Fibroblast of skin of right quadriceps (primary cell): Measurements from ENCODE around the gene ITGAL.
"Not testable (repeated sequence)": the region's sequence is repeated elsewhere in the genome, so short reads cannot be mapped to it uniquely, and the experiment has no call there.

ENCODE experiments used
- DNase-seq: peaks from one replicate; pipeline ENCODE4 v3.0.0-alpha.2; 2013

ITGAL gene

DNA sequence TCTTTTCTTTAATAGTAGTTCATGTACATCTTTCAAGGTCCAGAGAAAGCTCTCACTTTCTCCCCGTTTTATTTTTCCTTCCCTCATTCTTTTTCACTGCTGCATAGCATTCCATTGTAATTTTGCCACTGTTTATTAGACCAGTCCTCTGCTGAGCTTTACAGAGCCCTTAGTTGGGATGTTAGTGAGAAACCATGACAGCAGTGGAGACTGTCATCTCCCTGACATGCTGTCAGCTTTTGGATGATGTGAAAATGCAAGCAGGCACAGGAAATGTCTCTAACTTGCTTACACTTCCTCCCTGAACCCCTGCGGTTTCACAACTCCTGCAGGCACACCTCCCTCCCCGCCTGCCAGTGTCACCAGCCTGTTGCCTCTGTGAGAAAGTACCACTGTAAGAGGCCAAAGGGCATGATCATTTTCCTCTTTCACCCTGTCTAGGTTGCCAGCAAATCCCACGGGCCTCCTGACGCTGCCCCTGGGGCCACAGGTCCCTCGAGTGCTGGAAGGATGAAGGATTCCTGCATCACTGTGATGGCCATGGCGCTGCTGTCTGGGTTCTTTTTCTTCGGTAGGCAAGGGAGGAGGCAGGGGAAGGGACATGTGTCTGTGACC is at the start of gene ITGAL:
Gene ITGAL, plus strand, starts transcription at position 415 of the 615 bp plus-strand sequence. Its CDS starts 96 bp downstream, at position 511.
- DNase-seq = no peak

DNA sequence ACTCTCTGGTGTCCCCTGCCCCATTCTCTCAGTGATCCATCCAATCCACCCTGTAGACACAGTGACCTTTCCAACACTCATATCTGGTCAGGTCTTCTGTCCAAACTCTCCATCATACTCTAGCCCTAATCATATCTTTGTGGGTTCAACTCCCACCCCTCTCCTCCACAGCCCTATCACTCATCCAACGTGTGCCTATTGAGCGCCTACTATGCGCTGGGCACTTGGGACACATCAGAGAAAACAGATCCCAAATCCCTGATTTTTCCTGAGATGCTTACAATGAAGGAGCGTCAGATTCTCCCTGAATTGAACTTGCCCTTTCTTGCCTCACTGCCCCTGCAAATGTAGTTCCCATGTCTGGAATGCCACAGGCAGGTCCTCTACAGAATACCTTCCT is 44.5 kb upstream of the ITGAL start:
- DNase-seq = no peak

DNA sequence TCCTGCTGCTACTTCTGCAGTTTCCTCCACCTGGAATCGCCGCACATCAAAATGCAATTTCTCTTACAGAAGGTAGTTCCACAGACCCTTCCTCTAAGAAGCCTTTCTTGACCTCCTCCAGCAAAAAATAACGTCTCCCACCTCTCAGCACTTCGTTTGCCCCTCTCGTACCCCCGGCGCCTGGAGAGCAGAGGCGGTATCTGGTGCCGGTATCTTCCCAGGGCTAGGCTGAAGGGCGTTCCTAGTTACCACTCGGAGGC is 43.2 kb upstream of the ITGAL start:
- DNase-seq = no peak

DNA sequence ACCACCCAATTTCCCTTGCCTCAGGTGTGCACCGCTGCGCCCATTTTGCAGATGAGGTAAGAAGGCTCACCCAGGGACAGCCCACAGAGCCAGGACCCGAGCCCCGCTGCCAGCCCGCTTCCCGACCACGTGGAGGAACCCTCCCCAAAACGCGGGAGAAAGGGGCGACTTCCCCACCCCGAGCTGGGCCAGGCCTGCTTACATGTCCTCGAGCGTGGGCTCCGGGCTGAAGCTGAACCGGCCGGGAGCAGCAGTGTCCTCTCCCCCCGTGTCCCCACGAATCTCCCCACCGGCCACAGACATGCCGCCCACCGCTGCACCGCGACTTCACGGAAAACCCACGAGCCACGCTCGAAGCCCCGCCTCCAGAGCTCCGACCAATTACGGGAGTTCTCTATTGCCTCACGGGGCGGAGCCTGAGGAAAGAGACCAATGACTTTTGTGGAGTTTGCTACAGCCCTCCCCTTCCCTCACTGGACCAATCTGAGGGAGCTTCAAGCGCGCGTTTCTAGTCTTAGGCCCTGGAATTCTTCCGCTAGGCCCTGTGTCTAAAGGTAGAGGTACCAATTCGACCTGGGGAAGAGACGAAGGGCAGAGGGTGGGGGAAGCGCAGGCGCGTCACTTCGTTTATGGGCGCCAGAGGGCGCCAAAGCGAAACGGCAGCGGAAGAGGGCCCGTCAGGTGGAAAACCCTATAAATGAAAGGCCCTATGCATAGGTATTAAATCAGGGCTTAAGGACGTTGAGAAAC is 42.7 kb upstream of the ITGAL start, which contains the start of gene DCTPP1:
Gene DCTPP1, minus strand, starts transcription at position 353 of the 750 bp plus-strand sequence. Its CDS starts 50 bp downstream, at position 303.
- peak; percentile 99 for DNase-seq

DNA sequence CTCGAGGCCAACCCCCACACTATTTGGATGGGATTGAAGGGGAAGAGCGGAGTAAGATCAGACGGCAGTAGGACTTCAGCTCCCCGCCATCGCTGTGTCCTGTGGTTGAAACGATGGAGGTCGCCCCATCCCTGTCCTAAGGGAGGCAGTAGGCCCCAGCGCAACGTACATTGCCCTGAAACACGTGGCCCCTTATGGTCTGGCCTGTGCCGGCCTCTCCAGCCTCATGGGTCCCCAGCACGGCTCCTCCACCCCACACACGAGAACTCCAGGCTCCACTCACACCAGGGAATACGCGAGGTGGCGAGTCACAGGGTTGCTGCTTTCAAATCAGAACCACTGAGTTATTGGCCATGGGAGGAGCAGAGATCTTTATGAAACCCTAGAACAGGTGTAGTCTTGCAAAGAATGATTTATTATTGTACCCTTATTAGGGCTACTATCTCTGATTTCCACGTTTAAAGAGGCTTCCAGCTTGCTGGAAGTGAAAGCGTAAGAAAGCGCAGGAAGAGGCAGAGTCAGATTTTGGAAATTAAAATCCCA is 42.0 kb upstream of the ITGAL start:
- DNase-seq = no peak

DNA sequence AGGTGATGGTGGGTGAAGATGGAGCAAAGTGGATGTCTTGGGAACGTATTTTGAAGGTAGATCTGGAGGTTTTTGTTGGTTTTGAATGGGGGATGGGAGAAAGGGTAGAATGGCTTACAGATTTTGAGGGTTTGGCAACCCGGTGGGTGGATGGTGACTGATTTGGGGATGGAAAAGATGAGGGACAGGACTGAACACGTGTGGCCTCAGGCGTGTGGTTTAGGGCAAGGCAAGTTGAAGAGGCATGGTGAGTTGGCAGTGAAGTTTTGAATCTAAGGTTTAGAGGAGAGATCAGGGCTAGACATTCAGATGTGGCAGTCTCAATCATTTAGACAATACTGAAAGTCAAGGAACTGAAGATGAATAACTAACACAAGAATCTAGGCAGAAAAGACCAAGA is 37.7 kb upstream of the ITGAL start:
- no peak for DNase-seq

DNA sequence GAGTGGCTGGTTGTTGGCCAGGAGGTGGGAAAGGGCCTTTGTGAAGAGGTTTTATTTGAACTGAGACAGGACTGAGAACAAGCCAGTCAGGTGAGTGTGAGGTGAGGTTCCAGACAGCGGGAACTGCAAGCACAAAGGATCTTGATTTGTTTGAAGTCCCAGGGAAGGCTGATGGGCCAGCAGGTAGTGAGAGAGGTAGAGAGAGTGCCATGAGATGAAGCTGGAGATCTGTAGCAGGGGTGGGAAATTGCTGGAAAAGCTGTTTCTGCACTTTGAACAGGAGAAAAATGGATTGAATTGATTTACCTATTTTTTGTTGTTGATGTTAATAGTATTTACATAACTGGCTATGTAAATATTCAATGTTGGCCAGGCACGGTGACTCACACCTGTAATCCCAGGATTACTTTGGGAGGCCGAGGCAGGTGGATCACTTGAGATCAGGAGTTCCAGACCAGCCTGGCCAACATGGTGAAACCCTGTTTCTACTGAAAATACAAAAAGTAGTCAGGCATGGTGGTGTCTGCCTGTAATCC is 35.0 kb upstream of the ITGAL start:
- DNase-seq = no peak

DNA sequence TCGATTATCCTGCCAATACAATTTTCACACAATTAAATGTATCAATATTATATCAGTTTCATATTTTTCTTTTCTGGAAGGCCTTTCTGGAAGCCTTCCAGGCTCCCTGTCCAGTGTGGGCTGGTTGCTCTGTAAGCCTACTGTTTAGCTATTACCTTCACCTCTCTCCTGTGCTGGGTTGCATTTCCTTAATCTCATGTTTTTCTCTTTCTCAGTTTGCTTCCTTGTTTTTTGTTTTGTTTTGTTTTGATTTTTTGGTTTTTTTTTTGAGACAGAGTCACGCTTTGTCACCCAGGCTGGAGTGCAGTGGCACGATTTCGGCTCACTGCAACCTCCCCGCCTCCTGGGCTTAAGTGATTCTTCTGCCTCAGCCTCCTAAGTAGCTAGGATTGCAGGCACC is 33.7 kb upstream of the ITGAL start:
- DNase-seq = no peak

DNA sequence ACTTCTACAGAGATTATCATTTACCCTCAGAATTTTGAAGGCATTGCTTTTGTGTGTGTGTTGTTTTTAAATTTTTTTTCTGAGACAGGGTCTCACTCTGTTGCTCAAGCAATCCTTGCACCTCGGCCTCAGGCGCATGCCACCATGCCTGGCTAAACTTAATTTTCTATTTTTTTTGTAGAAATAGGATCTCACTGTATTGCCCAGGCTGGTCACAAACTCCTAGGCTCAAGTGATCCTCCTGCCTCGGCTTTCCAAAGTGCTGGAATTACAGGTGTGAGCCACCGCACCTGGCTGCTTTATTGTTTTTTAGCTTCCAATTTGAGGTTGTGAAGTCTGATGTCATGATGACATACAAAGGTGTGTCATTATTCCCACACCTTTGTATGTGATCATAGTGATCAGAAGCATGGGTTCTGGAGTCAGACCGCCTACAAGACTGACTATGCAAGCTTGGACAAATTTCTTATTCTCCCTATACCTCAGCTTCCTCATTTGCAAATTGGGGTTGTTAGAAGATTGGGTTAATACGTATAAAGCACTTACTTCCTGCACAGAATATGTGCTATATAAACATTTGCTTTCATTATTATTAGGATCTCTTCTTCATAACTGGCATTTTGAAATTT is 32.7 kb upstream of the ITGAL start:
- DNase-seq = no peak

DNA sequence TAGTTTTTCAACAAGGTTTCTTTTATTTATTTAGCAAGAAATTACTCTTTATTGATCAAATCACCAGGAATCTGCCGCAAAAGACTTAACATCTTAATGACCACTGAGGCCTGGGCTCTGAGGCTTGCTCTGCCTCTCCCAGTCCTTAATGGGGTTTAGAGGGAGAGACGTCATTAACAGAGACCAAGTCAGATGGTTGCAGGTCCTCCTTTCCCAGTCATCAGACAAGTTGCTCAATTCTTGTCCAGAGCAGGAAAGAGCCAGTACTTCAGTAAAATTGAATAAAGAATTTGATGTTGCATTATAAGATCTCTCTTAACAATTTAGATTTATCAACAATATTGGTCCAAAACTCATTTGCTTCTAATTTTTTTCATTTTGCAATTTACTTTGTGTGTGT is 28.9 kb upstream of the ITGAL start:
- DNase-seq = no peak

DNA sequence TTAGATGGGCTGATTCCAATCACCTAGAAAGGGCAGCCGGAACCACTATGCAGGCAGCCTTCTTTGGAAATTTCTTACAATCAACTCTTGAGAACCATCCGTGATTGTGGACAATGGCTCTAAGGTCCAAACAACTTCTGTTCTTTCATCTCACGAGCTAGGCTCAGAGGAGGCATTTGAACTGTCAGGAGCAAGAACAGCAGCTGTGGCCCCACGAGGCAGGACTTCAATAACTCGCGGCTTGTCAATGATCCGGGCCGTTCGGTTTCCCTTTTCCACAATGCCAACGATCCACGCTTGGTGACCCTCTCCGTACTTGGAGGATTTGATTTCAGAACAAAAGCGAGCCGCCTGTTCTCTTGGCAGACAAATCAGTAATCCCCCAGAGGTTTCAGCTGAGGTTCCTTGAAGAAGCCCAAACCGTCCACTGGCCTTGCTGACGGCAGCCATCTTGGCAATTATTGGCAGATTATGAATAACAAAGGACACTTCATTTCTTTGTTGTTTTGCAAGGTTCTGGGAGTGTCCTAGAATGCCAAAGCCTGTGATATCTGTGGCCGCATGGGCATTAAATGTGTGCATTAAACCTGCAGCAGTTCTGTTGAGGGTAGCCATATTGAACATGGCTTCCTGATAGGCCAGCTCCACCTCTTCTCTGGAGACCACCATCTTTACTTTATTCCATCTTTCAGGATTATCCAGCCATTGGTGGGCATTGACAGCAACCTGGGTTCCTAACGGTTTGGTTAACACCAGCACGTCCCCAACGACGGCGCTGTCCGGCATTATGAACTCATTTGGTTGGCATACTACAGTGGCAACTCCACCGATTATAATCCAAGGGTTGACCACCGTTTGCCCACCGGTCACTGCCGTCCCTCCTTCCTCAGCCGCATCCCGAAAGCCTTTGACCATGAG is 28.1 kb upstream of the ITGAL start:
- no peak for DNase-seq

DNA sequence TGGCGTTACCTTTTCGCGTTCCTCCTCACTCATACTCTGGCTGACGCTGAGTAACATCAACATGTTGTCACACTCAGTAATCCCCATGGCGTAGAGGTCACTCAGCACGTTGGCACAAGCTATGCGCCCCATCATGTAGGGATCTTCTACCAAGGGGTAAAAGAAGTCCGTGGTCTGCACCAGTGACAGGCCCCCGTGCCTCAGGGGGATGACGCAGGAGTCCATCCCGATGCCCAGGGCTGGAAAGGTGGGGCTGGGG is 27.5 kb upstream of the ITGAL start:
- DNase-seq = no peak

DNA sequence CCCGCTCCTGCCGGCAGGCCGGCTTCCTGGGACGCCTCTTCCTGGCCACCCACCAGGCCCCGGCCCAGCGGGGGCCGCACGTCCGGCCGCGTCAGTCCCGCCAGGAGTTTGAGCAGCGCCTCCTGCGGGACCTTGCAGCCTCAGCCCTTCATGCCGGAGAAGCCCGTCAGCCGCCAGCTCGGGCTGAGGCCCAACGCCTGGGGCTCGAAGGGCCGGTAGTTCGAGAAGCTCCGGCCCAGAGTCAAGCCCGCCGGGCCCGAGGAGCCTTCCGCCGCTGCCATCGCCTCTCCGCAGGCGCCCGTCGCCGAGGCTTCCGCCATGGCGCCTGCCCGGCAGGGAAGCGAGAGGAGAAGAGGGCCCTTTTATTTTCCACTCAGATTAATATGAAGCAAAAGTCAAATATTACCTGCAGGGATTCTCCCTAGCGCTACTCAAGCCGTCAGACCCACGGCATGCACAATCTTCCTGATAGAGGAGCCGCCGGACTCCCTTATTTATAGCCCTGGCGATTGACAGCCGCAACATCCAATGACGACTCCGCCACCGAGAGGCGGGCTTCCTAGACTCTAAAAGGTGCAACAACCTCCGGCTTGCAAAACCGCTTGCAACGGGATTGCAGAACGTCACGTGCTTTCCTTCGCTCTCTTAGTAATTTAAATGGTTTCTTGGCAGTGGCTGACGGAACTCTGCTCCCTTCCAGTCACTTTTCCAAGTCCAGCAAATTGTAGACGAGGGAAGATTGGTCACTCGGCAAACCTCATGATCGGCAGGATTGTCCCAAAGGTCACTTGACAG is 26.9 kb upstream of the ITGAL start, which contains the start of gene SEPHS2:
Gene SEPHS2, minus strand, starts transcription at position 467 of the 795 bp plus-strand sequence. Its CDS starts 147 bp downstream, at position 320.
- DNase-seq = peak; percentile 99

DNA sequence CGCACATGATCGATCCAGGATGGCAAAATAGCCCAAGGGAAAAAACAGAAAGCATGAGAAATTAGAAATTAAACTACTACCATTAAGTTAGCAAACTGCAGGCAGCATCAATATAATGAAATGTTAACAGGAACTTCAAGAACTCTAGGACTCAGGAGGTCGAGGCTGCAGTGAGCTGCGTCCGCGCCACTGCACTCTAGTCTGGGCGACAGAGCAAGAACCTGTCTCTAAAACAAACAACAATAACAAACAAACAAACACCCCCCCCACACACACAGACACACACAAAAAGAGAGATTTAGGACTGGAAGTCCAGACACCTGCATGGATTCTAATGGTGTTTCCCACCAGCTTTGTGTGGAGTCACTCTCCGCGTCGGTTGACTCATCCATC is 26.3 kb upstream of the ITGAL start:
- no peak for DNase-seq

DNA sequence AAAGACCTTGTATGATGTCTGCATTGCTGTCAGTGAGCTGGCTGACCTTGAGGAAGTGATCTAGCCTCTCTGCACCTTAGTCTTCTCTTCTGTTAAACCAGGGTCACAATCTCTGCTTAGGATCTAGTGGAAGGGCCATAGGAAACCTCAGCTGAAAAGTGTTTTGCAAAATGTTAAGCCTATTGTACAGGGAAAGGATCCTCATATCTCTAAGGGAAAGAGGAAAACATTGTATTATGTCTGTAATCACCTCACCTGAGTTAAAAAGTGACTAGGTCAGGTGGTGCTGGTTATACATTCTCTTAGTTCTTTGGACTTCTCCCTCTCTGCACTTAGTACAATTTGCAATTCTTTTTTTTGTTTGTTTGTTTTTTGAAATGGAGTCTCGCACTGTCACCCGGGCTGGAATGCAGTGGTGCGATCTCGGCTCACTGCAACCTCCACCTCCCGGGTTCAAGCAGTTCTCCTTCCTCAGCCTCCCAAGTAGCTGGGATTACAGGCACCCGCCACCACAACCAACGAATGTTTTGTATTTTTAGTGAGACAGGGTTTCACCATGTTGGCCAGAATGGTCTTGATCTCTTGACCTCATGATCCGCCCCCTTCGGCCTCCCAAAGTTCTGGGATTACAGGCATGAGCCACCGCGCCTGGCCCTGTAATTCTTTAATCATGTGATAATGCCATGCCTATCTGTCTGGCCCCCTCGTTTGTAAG is 24.9 kb upstream of the ITGAL start:
- DNase-seq = no peak

DNA sequence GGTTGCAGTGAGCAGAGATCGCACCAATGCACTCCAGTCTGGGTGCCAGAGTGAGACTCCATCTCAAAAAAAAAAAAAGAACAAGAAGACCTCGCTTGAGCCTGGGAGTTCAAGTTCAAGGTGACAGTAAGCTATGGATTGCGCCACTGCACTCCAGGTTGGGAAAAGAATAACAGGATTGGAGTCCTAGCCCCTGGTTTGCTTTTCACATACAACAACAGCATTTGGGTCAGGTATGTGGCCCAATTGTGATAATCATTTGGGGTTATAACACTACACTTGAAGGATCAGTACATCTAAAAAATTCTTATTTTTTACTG is 23.5 kb upstream of the ITGAL start:
- DNase-seq = no peak

DNA sequence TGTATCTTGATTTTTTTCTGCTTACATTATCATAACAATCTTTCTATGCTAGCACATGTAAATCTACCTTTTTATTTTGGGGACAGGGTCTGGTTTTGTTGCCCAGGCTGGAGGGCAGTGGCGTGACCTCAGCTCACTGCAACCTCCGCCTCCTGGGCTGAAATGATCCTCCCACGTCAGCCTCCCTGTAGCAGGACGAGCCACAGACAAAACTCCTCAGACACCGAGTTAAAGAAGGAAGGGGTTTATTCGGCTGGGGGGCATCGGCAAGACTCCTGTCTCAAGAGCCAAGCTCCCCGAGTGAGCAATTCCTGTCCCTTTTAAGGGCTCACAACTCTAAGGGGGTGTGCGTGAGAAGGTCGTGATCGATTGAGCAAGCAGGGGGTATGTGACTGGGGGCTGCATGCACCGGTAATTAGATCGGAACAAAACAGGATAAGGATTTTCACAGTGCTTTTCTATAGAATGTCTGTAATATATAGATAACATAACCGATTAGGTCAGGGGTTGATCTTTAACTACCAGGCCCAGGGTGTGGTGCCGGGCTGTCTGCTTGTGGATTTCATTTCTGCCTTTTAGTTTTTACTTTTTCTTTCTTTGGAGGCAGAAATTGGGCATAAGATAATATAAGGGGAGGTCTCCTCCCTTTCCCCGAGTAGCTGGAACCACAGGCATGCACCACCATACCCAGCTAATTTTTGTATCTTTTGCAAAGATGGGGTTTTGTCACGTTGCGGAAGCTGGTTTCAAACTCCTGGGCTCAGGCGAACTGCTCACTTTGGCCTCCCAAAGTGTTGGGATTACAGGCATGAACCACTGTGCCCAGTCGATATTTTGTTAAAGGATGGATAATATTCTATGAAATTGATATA is 19.6 kb upstream of the ITGAL start:
- DNase-seq = not testable (repeated sequence)

DNA sequence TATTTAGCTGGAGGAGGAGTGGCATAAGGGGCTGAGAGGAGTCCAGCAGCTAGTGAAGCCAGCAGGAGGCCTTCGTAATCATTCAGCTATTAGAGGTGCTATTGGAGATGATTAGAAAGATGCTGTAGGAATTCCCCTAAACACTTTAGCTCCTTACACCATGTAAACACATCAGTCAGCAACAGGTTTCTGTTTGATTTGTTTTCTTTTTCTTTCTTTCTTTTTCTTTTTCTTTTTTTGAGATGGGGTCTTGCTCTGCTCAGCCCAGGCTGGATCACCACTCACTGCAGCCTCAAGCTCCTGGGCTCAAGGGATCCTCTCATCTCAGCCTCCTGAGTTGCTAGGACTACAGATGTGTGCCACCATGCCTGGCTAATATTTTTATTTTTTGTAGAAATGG is 16.2 kb upstream of the ITGAL start:
- no peak for DNase-seq

DNA sequence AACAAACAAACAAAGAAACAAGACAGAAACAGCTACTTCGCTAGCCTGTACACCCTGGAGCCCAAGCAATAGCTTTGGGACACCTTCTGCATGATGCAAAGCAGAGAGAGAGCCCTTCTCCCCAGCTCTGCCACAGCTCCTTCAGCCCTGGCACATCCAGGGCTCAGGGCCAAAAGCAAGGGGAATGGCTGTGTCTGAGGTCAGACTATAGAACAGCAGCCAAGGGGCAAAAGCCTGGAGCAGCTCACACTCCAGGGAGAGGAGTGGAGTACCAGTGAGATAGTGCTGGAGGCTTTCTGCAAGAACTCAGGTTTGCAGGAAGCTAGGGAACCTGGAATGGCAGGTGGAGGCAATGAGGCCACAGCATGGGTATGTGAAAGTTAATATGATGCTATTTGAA is 15.3 kb upstream of the ITGAL start:
- DNase-seq = no peak

DNA sequence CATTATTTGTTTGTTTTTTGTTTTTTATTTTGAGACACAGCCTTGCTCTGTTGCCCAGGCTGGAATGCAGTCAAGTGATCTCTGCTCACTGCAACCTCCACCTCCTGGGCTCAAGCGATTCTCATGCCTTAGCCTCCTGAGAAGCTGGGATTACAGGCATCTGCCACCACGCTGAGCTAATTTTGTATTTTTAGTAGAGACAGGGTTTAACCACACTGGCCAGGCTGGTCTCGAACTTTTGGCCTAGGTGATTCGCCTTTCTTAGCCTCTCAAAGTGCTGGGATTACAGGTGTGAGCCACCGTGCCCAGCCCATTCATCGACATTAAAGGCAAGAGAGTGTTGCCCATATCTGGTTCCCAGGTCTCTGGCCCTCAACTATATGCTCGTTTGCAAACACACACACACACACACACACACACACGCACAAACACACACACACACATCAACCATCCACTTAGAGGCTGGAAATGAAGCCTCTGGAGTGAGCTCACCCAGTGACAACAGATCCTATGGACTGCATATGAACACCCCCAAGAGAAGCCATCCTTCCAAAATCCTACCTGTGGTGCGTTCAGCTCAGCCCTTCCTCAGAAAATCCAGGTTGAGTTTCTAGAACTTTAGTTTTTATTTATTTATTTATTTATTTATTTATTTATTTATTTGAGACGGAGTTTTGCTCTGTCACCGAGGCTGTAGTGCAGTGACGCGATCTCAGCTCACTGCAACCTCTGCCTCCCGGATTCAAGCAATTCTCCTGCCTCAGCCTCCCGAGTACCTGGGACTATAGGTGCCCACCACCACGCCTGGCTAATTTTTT is 14.6 kb upstream of the ITGAL start:
- DNase-seq = no peak
